Fibroblast of the aortic adventitia (primary cell): ENCODE data around the gene CALD1. TPM values are rescaled to one million over a fixed set of nuclear protein-coding genes. Genes with fewer than 3 reads are reported as not detected.

ENCODE experiments used
- DNase-seq: peaks from one replicate; pipeline ENCODE4 v3.0.0-alpha.2; 2010; ENCODE audit warnings: low read depth
- H3K4me3 ChIP-seq: 2 replicates; pipeline ENCODE4 v1.5.1; 2011; ENCODE audit warnings: low read depth, mild to moderate bottlenecking, control low read depth, low read length, moderate library complexity
- total RNA-seq: library from RNA; depleted of rRNA; stranded (reverse); fragments of >200 nt; gene quantifications from 2 replicates; pipeline ENCODE4 v1.2.3, GENCODE V29; 2012; ENCODE audit warnings: low replicate concordance
- TF ChIP-seq, protein P1 (sequence below): IDR thresholded peaks from 2 replicates; pipeline ENCODE4 v1.5.1; 2011; ENCODE audit warnings: mild to moderate bottlenecking, low read length, control low read depth, inconsistent platforms; ENCODE audit not compliant: insufficient read depth

The CALD1 gene
- total RNA-seq, 1 donor = 201 TPM

DNA sequence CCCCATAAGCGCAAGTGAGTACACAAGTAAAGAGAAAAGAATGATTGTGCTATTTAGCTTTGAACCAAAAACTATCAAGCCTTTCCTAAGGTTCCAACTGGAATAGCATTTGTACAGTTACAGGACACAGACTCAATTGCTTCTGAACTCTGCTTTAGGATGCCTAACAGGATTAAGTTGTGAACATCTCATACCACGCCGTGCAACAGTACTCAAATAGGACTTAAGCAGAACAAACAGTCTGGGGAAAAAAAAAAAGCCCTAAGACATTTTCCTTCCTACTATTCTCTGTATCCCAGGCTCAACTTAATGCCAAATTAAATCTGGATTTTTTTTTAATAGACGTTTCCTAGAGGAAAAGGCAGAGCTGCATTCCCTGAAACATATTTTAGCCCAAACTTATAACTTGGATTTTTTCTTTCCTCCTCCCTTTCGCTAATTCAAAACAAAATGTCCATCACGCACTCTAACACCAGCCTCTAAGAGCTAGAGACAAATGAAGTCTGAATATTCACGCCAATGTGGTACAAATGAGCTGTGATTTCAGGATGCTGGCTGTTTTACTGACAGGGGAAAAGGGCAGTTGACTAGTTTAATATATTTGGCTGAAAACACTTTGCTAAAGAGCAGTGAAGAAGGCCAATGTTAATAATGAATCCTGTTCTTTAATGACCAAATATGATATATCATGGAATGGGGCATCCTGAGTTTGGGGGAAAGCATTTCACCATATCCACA, 68.6 kb downstream of the CALD1 start:
- TF ChIP-seq, protein P1, sequence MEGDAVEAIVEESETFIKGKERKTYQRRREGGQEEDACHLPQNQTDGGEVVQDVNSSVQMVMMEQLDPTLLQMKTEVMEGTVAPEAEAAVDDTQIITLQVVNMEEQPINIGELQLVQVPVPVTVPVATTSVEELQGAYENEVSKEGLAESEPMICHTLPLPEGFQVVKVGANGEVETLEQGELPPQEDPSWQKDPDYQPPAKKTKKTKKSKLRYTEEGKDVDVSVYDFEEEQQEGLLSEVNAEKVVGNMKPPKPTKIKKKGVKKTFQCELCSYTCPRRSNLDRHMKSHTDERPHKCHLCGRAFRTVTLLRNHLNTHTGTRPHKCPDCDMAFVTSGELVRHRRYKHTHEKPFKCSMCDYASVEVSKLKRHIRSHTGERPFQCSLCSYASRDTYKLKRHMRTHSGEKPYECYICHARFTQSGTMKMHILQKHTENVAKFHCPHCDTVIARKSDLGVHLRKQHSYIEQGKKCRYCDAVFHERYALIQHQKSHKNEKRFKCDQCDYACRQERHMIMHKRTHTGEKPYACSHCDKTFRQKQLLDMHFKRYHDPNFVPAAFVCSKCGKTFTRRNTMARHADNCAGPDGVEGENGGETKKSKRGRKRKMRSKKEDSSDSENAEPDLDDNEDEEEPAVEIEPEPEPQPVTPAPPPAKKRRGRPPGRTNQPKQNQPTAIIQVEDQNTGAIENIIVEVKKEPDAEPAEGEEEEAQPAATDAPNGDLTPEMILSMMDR = no peak
- H3K4me3 ChIP-seq = no peak overlapping the region

DNA sequence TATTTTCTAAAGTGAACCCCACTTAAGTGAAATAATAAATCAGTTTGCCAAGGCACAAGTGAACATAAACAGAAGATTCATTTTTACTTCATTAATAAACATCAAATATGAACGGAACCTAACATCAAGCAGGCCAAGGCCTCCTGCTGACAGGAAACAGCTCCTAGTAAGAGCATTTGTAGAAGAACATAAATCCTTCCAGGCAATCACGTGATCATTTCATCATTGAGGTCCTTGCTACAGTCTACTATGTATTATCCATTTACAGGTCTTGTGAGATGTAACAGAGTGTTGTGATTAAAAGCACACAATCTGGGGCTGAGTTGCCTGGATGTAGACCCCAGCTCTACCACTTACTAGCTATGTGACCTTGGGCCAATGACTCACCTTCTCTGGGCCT, 70.6 kb downstream of the CALD1 start:
- DNase-seq = no peak
- H3K4me3 ChIP-seq = no peak overlapping the region
- TF ChIP-seq, protein P1 = no peak

More for the DNA sequence above, 68.6 kb downstream of the CALD1 start:
- DNase-seq = no peak

DNA sequence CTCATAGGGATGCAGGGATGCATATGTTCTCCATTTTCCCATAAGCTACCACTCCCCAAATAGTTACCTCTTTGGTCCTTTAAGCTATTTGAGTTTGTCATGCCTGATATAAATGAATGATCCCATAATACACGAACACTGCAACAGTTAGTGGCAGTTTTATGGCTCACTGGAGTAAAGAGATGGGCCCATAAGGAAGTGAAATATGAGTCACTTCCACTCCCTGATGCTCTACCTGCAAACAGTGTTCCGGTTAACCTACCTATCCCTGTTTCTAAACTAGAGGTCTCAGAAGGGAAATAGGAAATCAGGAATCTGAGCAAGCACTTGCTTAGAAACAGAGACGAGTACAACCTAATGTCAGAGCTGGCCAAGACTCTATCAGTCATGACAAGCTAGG, 71.7 kb downstream of the CALD1 start:
- TF ChIP-seq, protein P1 = no peak
- no peak overlapping the region for H3K4me3 ChIP-seq
- DNase-seq = no peak

DNA sequence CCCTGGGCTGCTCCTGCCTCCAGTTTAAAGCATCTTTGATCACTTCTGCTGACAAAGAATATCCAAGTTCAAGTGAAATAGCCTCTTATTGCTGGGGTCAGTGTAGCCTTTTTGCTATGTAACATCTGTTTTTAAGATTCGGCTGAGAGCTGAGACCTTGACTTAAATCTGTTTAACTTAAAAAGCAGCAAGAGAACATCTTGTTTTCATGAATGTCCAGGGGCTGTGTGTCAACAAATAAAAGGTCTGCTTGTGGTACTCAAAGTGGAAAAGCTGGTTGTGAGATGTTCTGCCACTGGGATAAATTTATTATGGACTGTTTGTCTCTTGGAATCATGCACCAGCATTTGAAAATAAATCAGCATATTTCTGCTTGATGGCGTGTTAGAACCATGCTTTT, 73.2 kb downstream of the CALD1 start:
- H3K4me3 ChIP-seq = no peak overlapping the region
- no peak for DNase-seq
- TF ChIP-seq, protein P1 = no peak

DNA sequence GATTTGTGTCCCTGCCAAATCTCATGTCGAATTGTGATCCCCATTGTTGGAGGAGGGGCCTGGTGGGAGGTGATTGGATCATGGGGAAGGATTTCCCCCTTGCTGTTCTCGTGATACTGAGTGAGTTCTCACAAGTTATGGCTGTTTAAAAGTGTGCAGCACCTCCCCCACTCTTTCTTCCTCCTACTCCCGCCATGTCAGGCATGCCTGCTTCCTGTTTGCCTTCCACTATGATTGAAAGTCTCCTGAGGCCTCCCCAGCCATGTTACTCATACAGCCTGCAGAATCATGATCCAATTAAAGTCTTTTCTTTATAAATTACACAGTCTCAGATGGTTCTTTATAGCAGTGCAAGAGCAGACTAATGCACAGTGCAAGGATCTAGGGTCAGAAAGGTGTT, 75.4 kb downstream of the CALD1 start:
- H3K4me3 ChIP-seq = no peak overlapping the region
- TF ChIP-seq, protein P1 = no peak
- DNase-seq = no peak

DNA sequence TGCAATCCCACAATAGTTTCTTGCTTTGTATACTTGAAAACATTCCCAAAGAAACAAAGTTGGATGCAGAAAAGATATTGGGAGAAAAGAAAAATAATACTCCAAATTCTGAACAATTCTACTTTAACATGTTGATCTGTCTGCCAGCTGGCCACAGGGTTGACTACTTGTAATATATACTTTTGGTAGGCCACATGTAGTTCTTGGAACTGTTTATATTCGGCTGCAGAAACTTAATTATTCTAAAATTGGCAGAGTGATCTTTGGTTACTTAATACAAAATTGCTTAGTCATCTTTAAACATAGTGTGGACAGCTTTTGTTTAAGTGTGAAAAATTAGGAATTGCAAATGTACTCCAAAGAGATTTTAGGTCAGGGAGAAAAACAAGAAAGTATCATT, 76.0 kb downstream of the CALD1 start:
- DNase-seq = peak; percentile 61
- no peak overlapping the region for H3K4me3 ChIP-seq
- TF ChIP-seq, protein P1 = no peak

DNA sequence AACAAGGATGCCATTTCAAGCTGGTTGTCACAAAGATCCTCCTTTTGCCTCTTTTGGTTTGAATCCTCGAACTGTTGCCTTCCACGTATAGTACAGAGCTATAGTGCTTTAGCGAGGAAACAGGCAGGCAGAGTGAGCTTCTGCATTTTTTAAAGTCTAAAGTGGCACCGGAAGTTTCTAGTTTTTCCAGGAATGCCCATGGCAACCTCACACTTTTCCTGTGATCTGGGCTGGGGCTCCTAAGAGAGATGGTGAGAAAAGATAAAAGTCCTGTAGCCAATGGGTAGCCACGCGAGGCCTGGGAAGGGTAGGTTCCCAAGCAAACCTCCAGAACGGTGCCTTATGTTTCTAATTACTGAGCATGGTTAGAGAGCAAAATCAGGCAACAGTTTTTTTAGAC, 76.7 kb downstream of the CALD1 start:
- H3K4me3 ChIP-seq = no peak overlapping the region
- peak; percentile 41 for DNase-seq
- TF ChIP-seq, protein P1 = no peak
